Measurements from ENCODE around the gene KRTAP10-7. TPM values are rescaled to one million over a fixed set of nuclear protein-coding genes. Genes with fewer than 3 reads are reported as not detected.
A peak's percentile ranks its signal among the peaks of the same experiment; 100 is the strongest.

The KRTAP10-7 gene
- total and polyA plus RNA-seq, 2 of the 13 experiments (the other 11 are each of a cell fraction or from before 2014, with no cell fraction given): not detected

DNA sequence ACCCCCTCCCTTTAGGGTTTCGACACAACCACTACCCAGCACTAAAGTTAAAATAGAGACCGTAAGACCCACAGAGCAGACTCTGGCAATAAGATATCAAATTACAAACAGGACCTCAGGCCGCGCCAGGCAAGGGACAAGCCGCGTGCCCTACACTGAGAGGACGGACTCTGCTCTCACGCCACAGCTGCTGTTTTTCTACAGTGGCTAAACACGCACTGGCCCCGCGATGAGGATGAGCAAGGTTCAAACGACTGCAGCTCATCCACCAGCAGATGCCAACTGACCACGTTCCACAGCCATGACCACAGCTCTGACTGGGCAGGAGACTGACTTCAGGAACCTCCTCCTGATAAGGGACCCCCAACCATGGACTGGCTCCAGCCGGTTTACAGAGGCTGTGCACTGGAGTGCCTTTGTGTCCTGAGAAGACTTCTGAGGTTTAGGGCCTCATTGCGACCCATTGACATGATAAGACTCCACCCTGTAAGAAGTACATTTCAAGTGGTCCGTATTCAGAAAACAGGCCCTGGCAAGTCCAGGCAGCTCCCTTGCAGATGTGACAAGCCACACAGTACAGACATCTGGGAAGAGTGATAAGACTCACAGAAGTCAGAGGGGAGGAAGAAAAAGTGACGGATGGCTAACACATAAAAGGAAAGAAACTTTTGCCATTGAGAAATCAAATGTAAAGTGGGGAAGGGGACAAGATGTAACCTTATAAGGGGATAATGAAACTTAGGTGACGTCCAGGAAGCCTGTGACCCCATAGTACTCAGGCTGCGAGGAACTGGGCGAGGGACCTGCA lies 6.6 kb upstream of the KRTAP10-7 start (continued):
- TF ChIP-seq GFI1 (CRISPR knock-in tag; IDR thresholded peaks at IDR 0.05; ENCODE audit: borderline replicate concordance) (no peak), ZNF660 (CRISPR knock-in tag; IDR thresholded peaks at IDR 0.05; ENCODE audit: borderline replicate concordance, low read depth) (no peak), CBX5 (CRISPR knock-in tag; IDR thresholded peaks at IDR 0.05; ENCODE audit: borderline replicate concordance) (peak; percentile 79; the same call in 1 of the 2 replicates), RCOR2 (CRISPR knock-in tag; IDR thresholded peaks at IDR 0.05) (0 out of 2 replicates have a peak, but pooled peaks have one; percentile 62), DMAP1 (CRISPR knock-in tag; IDR thresholded peaks at IDR 0.05) (peak; percentile 43; the same call in 1 of the 2 replicates), RARA (CRISPR knock-in tag; IDR thresholded peaks at IDR 0.05) (peak; percentile 82), PAWR (CRISPR knock-in tag; IDR thresholded peaks at IDR 0.05; ENCODE audit: borderline replicate concordance) (no peak), SYNCRIP (IDR thresholded peaks at IDR 0.05; ENCODE audit: insufficient read depth, low read depth, low read length) (no peak), SKI (IDR thresholded peaks at IDR 0.05; ENCODE audit: partially characterized antibody) (peak; percentile 73)
- TF ChIP-seq, protein P1, sequence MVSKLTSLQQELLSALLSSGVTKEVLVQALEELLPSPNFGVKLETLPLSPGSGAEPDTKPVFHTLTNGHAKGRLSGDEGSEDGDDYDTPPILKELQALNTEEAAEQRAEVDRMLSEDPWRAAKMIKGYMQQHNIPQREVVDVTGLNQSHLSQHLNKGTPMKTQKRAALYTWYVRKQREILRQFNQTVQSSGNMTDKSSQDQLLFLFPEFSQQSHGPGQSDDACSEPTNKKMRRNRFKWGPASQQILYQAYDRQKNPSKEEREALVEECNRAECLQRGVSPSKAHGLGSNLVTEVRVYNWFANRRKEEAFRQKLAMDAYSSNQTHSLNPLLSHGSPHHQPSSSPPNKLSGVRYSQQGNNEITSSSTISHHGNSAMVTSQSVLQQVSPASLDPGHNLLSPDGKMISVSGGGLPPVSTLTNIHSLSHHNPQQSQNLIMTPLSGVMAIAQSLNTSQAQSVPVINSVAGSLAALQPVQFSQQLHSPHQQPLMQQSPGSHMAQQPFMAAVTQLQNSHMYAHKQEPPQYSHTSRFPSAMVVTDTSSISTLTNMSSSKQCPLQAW (CRISPR knock-in tag; IDR thresholded peaks at IDR 0.05): peak; percentile 92
- TF ChIP-seq, protein P2, sequence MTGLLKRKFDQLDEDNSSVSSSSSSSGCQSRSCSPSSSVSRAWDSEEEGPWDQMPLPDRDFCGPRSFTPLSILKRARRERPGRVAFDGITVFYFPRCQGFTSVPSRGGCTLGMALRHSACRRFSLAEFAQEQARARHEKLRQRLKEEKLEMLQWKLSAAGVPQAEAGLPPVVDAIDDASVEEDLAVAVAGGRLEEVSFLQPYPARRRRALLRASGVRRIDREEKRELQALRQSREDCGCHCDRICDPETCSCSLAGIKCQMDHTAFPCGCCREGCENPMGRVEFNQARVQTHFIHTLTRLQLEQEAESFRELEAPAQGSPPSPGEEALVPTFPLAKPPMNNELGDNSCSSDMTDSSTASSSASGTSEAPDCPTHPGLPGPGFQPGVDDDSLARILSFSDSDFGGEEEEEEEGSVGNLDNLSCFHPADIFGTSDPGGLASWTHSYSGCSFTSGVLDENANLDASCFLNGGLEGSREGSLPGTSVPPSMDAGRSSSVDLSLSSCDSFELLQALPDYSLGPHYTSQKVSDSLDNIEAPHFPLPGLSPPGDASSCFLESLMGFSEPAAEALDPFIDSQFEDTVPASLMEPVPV (CRISPR knock-in tag; IDR thresholded peaks at IDR 0.05): 0 out of 2 replicates have a peak, but pooled peaks have one; percentile 30
- TF ChIP-seq, protein P3, sequence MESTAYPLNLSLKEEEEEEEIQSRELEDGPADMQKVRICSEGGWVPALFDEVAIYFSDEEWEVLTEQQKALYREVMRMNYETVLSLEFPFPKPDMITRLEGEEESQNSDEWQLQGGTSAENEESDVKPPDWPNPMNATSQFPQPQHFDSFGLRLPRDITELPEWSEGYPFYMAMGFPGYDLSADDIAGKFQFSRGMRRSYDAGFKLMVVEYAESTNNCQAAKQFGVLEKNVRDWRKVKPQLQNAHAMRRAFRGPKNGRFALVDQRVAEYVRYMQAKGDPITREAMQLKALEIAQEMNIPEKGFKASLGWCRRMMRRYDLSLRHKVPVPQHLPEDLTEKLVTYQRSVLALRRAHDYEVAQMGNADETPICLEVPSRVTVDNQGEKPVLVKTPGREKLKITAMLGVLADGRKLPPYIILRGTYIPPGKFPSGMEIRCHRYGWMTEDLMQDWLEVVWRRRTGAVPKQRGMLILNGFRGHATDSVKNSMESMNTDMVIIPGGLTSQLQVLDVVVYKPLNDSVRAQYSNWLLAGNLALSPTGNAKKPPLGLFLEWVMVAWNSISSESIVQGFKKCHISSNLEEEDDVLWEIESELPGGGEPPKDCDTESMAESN (CRISPR knock-in tag; conservative IDR thresholded peaks at IDR 0.05): no peak
- TF ChIP-seq, protein P4, sequence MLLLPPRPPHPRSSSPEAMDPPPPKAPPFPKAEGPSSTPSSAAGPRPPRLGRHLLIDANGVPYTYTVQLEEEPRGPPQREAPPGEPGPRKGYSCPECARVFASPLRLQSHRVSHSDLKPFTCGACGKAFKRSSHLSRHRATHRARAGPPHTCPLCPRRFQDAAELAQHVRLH (CRISPR knock-in tag; IDR thresholded peaks at IDR 0.05; ENCODE audit: borderline replicate concordance, low read depth): peak; percentile 79; the same call in 1 of the 2 replicates
- TF ChIP-seq, protein P5, sequence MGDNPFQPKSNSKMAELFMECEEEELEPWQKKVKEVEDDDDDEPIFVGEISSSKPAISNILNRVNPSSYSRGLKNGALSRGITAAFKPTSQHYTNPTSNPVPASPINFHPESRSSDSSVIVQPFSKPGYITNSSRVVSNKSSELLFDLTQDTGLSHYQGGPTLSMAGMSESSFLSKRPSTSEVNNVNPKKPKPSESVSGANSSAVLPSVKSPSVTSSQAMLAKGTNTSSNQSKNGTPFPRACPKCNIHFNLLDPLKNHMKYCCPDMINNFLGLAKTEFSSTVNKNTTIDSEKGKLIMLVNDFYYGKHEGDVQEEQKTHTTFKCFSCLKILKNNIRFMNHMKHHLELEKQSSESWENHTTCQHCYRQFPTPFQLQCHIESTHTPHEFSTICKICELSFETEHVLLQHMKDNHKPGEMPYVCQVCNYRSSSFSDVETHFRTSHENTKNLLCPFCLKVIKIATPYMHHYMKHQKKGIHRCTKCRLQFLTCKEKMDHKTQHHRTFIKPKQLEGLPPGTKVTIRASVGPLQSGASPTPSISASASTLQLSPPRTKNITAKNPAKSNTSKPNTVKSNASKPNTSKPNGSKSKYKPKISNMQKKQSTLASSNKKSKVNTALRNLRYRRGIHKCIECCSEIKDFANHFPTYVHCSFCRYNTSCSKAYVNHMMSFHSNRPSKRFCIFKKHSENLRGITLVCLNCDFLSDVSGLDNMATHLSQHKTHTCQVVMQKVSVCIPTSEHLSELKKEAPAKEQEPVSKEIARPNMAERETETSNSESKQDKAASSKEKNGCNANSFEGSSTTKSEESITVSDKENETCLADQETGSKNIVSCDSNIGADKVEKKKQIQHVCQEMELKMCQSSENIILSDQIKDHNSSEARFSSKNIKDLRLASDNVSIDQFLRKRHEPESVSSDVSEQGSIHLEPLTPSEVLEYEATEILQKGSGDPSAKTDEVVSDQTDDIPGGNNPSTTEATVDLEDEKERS (CRISPR knock-in tag; IDR thresholded peaks at IDR 0.05): 0 out of 2 replicates have a peak, but pooled peaks have one; percentile 51
- TF ChIP-seq, protein P6, sequence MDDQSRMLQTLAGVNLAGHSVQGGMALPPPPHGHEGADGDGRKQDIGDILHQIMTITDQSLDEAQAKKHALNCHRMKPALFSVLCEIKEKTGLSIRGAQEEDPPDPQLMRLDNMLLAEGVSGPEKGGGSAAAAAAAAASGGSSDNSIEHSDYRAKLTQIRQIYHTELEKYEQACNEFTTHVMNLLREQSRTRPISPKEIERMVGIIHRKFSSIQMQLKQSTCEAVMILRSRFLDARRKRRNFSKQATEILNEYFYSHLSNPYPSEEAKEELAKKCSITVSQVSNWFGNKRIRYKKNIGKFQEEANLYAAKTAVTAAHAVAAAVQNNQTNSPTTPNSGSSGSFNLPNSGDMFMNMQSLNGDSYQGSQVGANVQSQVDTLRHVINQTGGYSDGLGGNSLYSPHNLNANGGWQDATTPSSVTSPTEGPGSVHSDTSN (CRISPR knock-in tag; IDR thresholded peaks at IDR 0.05; ENCODE audit: borderline replicate concordance): no peak
- TF ChIP-seq, protein P7, sequence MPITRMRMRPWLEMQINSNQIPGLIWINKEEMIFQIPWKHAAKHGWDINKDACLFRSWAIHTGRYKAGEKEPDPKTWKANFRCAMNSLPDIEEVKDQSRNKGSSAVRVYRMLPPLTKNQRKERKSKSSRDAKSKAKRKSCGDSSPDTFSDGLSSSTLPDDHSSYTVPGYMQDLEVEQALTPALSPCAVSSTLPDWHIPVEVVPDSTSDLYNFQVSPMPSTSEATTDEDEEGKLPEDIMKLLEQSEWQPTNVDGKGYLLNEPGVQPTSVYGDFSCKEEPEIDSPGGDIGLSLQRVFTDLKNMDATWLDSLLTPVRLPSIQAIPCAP (CRISPR knock-in tag; IDR thresholded peaks at IDR 0.05; ENCODE audit: low read depth): no peak

Data from HepG2 (cell line).